Trophoblast cell (in vitro differentiated cells and primary cell): ENCODE measurements around the gene CLK1.
"Not testable (repeated sequence)": the region's sequence is repeated elsewhere in the genome, so short reads cannot be mapped to it uniquely, and the experiment has no call there.

Experiments used
- DNase-seq, 2 donors: peaks; one replicate each; pipeline ENCODE4 v3.0.0-alpha.2; 2016
- H2AFZ ChIP-seq: 2 replicates; pipeline ENCODE4 v1.6.1; 2013; ENCODE audit warnings: low read length, moderate library complexity, mild to moderate bottlenecking; ENCODE audit not compliant: insufficient read depth, poor library complexity
- H2AK5ac ChIP-seq: 2 replicates; pipeline ENCODE4 v1.6.1; 2013; ENCODE audit warnings: mild to moderate bottlenecking, low read length
- H2BK120ac ChIP-seq: 2 replicates; pipeline ENCODE4 v1.6.1; 2013; ENCODE audit warnings: low read length, mild to moderate bottlenecking, moderate library complexity; ENCODE audit not compliant: insufficient read depth, poor library complexity
- H2BK12ac ChIP-seq: 2 replicates; pipeline ENCODE4 v1.6.1; 2013; ENCODE audit warnings: mild to moderate bottlenecking, low read length, moderate library complexity
- H2BK5ac ChIP-seq: 2 replicates; pipeline ENCODE4 v1.6.1; 2013; ENCODE audit warnings: low read length, low read depth, moderate library complexity, mild to moderate bottlenecking; ENCODE audit not compliant: poor library complexity
- H3K14ac ChIP-seq: 2 replicates; pipeline ENCODE4 v1.6.1; 2013; ENCODE audit warnings: mild to moderate bottlenecking, low read length
- H3K18ac ChIP-seq: 2 replicates; pipeline ENCODE4 v1.6.1; 2013; ENCODE audit warnings: mild to moderate bottlenecking, low read length
- H3K23ac ChIP-seq: 2 replicates; pipeline ENCODE4 v1.6.1; 2013; ENCODE audit warnings: low read length
- H3K27ac ChIP-seq: 2 replicates; pipeline ENCODE4 v1.5.1; 2013; ENCODE audit warnings: low read depth, mild to moderate bottlenecking, inconsistent platforms, low read length, moderate library complexity
- H3K27me3 ChIP-seq: 2 replicates; pipeline ENCODE4 v1.6.1; 2013; ENCODE audit warnings: inconsistent platforms, mild to moderate bottlenecking, low read length, moderate library complexity; ENCODE audit not compliant: insufficient read depth
- H3K36me3 ChIP-seq, 2 experiments: 1 replicate in 1 of 2; 2 replicates in 1 of 2; pipeline ENCODE4 v1.6.1; 2013; ENCODE audit warnings: low read length in 2 of 2, mild to moderate bottlenecking in 2 of 2, moderate library complexity in 1 of 2; ENCODE audit not compliant: insufficient read depth in 2 of 2, control insufficient read depth in 1 of 2
- H3K4ac ChIP-seq: 2 replicates; pipeline ENCODE4 v1.6.1; 2013; ENCODE audit warnings: low read depth, mild to moderate bottlenecking, low read length, moderate library complexity
- H3K4me1 ChIP-seq, 2 experiments: 1 replicate in 1 of 2; 2 replicates in 1 of 2; pipeline ENCODE4 v1.6.1; 2013; ENCODE audit warnings: low read length in 2 of 2, mild to moderate bottlenecking in 2 of 2, moderate library complexity in 1 of 2; ENCODE audit not compliant: insufficient read depth in 2 of 2, control insufficient read depth in 1 of 2
- H3K4me2 ChIP-seq: 2 replicates; pipeline ENCODE4 v1.6.1; 2013; ENCODE audit warnings: inconsistent platforms, mild to moderate bottlenecking, low read length, moderate library complexity
- H3K4me3 ChIP-seq: 2 replicates; pipeline ENCODE4 v1.5.1; 2013; ENCODE audit warnings: mild to moderate bottlenecking, low read depth, low read length, inconsistent platforms
- H3K79me1 ChIP-seq: one replicate; pipeline ENCODE4 v1.6.1; 2013; ENCODE audit warnings: low read length
- H3K79me2 ChIP-seq: 2 replicates; pipeline ENCODE4 v1.6.1; 2013; ENCODE audit warnings: low read length, mild to moderate bottlenecking; ENCODE audit not compliant: control insufficient read depth, insufficient read depth, poor library complexity
- H3K9ac ChIP-seq: 2 replicates; pipeline ENCODE4 v1.6.1; 2013; ENCODE audit warnings: mild to moderate bottlenecking, low read length
- H3K9me3 ChIP-seq: 2 replicates; pipeline ENCODE4 v1.6.1; 2013; ENCODE audit warnings: low read depth, mild to moderate bottlenecking, control low read depth, inconsistent platforms, low read length; ENCODE audit not compliant: insufficient read depth
- H4K12ac ChIP-seq: 2 replicates; pipeline ENCODE4 v1.6.1; 2013; ENCODE audit warnings: low read depth, mild to moderate bottlenecking, low read length, moderate library complexity
- H4K8ac ChIP-seq: 2 replicates; pipeline ENCODE4 v1.6.1; 2013; ENCODE audit warnings: low read depth, mild to moderate bottlenecking, low read length, moderate library complexity
- H4K91ac ChIP-seq: one replicate; pipeline ENCODE4 v1.6.1; 2013; ENCODE audit warnings: low read depth, mild to moderate bottlenecking, low read length, moderate library complexity
- WGBS: extraction: QIAGEN DNeasy Blood & Tissue Kit; methylation state at CpG from one replicate; pipeline ENCODE4 v1.1.7; 2013; ENCODE audit warnings: missing lambda C conversion rate; ENCODE audit not compliant: insufficient read length, insufficient coverage; ENCODE audit errors: extremely low coverage; 5-methylcytosine and 5-hydroxymethylcytosine counted together

The CLK1 gene

GRCh38 chr2:200901459-200902072, 37.1 kb upstream of the CLK1 start:
- peak; percentile 87 to 94 for DNase-seq
- Histone ChIP-seq H3K27ac (no peak overlapping the region), H3K4me3 (no peak overlapping the region), H3K4me1 (no peaks in the 10 kb centered on the region), H3K23ac (no peak overlapping the region), H3K9me3 (no peaks in the 10 kb centered on the region), H4K91ac (no peak overlapping the region), H2BK5ac (no peak overlapping the region), H3K14ac (no peak overlapping the region), H3K36me3 (peaks cover 11 to 31% of the 10 kb centered on the region in 2 experiments), H3K4ac (no peak overlapping the region), H3K9ac (no peak overlapping the region), H3K79me2 (no peaks in the 10 kb centered on the region), H3K79me1 (no peaks in the 10 kb centered on the region), H2AK5ac (no peak overlapping the region), H2BK12ac (no peak overlapping the region), H3K27me3 (no peaks in the 10 kb centered on the region), H2BK120ac (no peak overlapping the region), H3K4me2 (no peak overlapping the region), H4K12ac (no peak overlapping the region), H2AFZ (no peak overlapping the region), H4K8ac (no peak overlapping the region), H3K18ac (no peak overlapping the region)
- WGBS, result no CpG with 5 or more reads among the region's 4 CpGs

GRCh38 chr2:200899482-200899881, 35.0 kb upstream of the CLK1 start:
- no peak overlapping the region for H3K14ac ChIP-seq

GRCh38 chr2:200888704-200889625, 24.5 kb upstream of the CLK1 start, which contains the start of the genes NIF3L1 and PPIL3:
NIF3L1 (plus strand) TSS chr2:200889371; CDS start chr2:200891944, 2,573 bp downstream.
PPIL3 (minus strand) TSS chr2:200889077; CDS start chr2:200887615, 1,462 bp downstream.
- Histone ChIP-seq H3K4me1 (peaks cover 6% of the 10 kb centered on the region in 2 experiments), H3K79me1 (peaks cover 8% of the 10 kb centered on the region), H3K27me3 (no peaks in the 10 kb centered on the region), H3K27ac (peak within 1 kb of the TSS; percentile 89), H2AK5ac (no peak within 1 kb of the TSS), H3K14ac (peak within 1 kb of the TSS; percentile 78), H2AFZ (peak within 1 kb of the TSS; percentile 71), H4K91ac (peak within 1 kb of the TSS; percentile 72), H2BK5ac (peak within 1 kb of the TSS; percentile 37), H4K8ac (peak within 1 kb of the TSS; percentile 88), H3K23ac (no peak within 1 kb of the TSS), H2BK12ac (no peak within 1 kb of the TSS), H3K4me2 (peak within 1 kb of the TSS; percentile 74), H3K36me3 (peaks cover 6% of the 10 kb centered on the region in 2 experiments), H4K12ac (peak within 1 kb of the TSS; percentile 66), H3K79me2 (peaks cover 4% of the 10 kb centered on the region), H3K18ac (peak within 1 kb of the TSS; percentile 31), H3K9me3 (no peaks in the 10 kb centered on the region), H2BK120ac (peak within 1 kb of the TSS; percentile 41), H3K4ac (peak within 1 kb of the TSS; percentile 56), H3K9ac (peak within 1 kb of the TSS; percentile 96), H3K4me3 (peak within 1 kb of the TSS; percentile 92)
- no CpG with 5 or more reads among the region's 50 CpGs for WGBS
- DNase-seq, result peak; percentile 99

More at GRCh38 chr2:200899482-200899881, 35.0 kb upstream of the CLK1 start:
- no peak overlapping the region for H3K4me3 ChIP-seq
- no peak for DNase-seq
- no peak overlapping the region for H2AFZ ChIP-seq
- no peak overlapping the region for H4K12ac ChIP-seq
- H3K18ac ChIP-seq, result no peak overlapping the region
- no peaks in the 10 kb centered on the region for H3K4me1 ChIP-seq
- H3K9ac ChIP-seq, result no peak overlapping the region
- H3K27ac ChIP-seq, result no peak overlapping the region
- H3K79me2 ChIP-seq, result no peaks in the 10 kb centered on the region
- H3K23ac ChIP-seq, result no peak overlapping the region
- no peak overlapping the region for H2AK5ac ChIP-seq
- no peak overlapping the region for H3K4me2 ChIP-seq
- no peak overlapping the region for H2BK120ac ChIP-seq
- no peak overlapping the region for H3K4ac ChIP-seq
- no peak overlapping the region for H4K91ac ChIP-seq
- no peak overlapping the region for H2BK12ac ChIP-seq
- H3K27me3 ChIP-seq, result no peaks in the 10 kb centered on the region
- peaks cover 15 to 40% of the 10 kb centered on the region in 2 experiments for H3K36me3 ChIP-seq
- H3K9me3 ChIP-seq, result no peaks in the 10 kb centered on the region
- H3K79me1 ChIP-seq, result no peaks in the 10 kb centered on the region
- H4K8ac ChIP-seq, result no peak overlapping the region
- H2BK5ac ChIP-seq, result no peak overlapping the region

GRCh38 chr2:200881715-200882249, 17.3 kb upstream of the CLK1 start:
- not testable (repeated sequence) for H3K27me3 ChIP-seq, H2AFZ ChIP-seq, H3K4me2 ChIP-seq, H3K9ac ChIP-seq, H3K27ac ChIP-seq, H3K18ac ChIP-seq, H4K12ac ChIP-seq, H3K23ac ChIP-seq, H3K79me1 ChIP-seq, H3K14ac ChIP-seq, H4K8ac ChIP-seq, H2BK5ac ChIP-seq, H2BK12ac ChIP-seq, H2AK5ac ChIP-seq, H3K9me3 ChIP-seq, DNase-seq, H3K4me1 ChIP-seq, H3K79me2 ChIP-seq, H3K4me3 ChIP-seq, H3K4ac ChIP-seq, H4K91ac ChIP-seq, H2BK120ac ChIP-seq
- peaks cover 14 to 24% of the 10 kb centered on the region in 2 experiments for H3K36me3 ChIP-seq
- WGBS, result no CpG with 5 or more reads among the region's 2 CpGs
